Stimulated activated CD4-positive, alpha-beta T cell treated with anti-CD3 and anti-CD28 coated beads, Interleukin-4, amount 100 ng/mL, for 48 hours (primary cell): ENCODE results near the gene FSCN2.

Experiments used
- DNase-seq, 2 donors: peaks; one replicate each; pipeline ENCODE4 v3.0.0-alpha.2; 2020; ENCODE audit warnings: low read depth in 2 of 2

Gene FSCN2, protein sequence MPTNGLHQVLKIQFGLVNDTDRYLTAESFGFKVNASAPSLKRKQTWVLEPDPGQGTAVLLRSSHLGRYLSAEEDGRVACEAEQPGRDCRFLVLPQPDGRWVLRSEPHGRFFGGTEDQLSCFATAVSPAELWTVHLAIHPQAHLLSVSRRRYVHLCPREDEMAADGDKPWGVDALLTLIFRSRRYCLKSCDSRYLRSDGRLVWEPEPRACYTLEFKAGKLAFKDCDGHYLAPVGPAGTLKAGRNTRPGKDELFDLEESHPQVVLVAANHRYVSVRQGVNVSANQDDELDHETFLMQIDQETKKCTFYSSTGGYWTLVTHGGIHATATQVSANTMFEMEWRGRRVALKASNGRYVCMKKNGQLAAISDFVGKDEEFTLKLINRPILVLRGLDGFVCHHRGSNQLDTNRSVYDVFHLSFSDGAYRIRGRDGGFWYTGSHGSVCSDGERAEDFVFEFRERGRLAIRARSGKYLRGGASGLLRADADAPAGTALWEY

DNA sequence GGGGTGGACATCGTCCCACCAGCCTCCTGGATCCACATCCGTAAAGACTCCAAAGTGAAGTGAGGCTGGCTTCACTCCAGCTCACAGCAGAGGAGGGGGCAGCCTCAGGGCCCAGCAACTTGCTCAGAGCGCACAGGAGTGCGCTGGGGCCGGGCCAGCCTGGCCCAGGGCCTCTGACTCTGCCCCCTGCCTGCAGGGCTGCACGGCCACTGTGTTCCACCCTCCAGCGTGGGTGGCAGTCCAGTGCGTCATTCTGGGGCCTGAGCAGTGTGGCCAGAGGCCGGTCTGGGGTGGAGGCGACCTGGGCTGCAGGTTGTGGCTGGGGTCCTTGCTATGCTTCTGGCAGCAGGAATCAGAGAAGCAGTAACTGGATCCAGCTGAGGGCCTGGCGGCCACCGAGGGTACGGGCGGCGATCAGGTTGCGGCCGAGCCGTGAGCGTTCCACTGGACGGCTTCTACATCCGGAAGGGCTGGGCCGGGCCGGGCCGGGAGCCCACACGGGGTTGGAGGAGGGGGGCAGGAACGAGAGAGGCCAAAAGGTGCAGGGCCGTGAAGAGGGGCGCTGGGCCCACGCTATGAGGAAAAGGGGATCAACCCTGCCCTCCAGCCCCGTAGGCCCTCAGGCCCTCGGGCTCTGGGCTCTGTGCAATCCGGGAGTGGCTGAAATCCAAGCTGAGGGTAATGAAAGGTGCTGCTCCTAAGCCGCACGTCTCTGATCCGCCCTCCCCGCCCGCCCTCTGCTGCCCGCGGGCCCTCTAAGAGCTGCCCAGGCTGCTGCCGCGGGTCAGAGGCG is at the start of gene FSCN2:
TSS of gene FSCN2 (plus strand) at position 787 of the 793 bp plus-strand sequence. CDS start 155 bp downstream, outside the sequence.
- no peak for DNase-seq

DNA sequence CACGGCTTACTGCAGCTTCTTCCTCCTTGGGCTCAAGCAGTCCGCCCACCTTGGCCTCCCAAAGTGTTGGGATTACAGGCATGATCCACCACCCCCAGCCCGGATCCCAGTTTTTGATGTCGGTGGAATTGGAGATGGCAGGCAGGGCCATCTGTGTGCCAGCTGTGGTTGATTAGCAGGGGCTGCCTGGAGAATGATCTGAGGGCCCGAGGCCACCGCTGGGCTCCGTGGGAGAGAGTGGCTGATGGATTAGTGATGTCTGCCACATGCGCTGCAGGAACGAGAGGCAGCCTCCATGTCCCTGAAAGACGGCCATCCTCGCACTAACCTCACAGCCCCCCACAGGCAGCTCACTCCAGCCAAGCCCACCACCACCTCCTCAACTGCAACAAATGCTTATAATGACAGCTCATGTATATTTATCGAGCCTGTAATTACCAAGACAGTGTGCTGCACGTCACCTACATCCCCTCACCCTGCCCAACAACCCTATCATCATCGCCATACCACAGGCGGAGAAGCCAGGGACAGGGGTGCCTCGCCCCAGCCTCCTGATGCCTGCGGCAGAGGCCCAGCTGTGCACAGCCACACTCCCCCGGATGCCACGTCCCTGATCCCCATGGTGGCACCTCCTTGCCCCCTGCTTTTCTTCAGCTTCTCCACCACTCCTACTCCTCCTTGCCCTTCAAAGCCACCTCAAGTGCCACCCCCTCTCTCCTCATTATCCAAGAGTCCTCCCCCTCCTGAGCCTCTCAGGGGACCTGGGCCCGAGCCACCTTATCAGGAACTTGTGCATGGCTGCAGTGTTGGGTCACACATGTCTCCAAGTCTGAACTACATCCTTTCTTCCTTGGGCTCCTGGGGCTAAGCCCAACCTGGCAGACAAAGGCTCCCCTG is 48.8 kb upstream of the FSCN2 start:
- DNase-seq = no peak

DNA sequence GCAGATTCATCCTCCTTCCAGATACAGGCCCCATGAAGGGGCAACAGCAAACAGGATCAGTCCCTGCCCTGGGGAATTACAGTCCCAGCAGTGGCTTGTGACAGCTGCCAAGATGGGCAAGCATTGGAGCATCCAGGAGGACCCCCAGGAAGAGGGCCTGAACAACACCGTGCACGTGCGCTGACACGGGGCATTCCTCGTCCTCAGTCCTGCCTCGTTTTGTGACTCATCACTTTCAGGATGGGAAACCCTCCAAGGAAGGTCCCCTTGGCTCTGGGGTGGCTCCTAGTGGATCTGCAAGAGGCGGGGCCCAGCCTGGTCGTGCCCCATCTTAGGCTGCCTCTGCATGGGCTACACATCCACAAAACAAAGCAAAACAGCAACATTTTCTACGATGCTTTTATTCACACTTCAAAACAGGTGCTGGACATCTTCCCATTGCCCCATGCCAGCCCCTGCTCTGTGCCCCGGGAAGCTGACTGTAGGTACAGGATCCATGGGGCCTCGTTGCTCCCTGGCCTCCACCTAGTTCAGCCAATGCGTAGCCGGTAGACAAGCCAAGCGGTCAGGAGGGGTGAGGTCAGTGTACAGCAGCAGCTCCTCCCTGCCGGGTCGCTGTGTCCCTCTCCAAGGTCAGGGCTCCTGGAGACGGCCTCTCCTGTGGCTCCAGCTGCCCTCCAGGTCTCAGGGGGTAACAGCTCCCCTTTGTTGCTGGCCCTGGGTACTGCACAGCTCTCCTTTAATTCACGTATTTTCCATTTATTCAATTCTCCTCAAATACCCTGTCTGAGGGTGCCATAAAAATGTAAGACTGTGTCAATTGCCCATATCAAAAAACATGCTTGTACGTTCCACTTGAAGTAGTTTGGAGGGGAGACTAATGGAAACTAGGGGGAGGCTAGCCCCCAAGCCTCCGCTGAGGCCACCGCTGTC is 47.8 kb upstream of the FSCN2 start:
- no peak for DNase-seq

DNA sequence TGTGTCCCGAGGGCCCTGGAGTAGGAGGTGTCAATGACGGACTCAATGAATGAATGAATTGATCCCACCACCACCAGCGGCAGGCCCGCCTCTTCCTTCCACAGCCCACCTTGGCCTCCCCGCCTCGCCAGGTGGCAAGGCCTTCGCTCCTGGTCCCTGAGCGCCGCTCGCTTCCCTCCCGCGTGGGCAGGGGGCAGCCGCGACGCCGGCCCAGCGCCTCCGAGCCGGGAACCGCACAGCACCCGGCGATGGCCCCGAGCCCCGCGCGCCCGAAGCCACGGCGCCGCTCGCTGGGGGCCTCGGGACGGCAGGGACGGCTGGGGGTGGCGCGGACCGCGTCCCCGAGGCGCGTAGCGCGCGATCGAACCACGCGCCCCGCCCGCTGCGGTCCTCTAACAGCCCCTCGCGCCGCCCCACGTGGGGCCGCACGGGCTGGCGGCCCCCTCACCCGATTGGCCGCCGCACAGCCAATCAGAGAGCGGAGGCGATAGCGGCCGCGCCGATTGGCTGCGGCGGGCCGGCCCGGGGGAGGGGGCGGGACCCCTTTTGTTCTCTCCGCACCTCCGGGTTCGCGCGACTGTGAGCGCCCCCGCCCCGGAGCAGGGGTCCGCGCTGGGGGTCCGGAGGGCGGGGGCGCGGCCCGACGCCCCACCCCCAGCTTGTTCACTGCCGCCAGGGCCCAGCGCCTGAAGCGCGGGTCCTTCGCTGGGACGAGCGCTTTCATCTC is 46.9 kb upstream of the FSCN2 start:
- peak; percentile 40 to 45 for DNase-seq

DNA sequence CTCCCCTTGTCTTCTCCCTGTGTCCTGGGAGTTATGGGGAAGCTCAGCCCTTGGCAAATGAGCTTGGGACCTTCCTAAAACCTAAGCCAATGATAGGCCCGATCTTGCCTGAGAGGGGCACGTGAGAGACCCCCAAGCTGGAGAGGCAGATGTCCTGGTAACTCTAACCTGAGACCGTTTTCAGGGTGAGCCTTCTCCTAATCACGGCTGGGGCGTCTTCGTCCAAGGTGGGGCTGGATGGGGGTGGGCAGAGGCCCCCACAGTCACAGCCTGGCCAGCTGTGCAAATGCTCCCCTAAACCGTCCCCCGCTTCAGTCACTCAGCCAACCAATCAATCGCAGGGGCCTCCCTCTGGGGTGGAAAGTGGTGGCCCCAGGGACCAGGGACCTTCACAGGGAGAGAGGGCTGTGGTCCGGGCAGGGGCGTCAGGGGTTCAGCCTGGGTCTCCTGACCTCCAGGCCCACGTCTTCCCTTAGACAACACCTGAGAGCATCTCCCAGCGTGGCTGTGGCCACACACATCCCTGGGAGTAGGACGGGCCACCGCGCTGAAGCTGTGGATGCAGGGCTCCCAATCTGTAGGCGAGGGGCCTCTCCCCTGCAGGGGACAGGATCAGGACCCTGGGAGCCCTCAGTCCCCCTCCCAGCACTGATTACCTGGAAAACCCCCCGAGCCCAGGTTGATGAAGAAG is 46.2 kb upstream of the FSCN2 start:
- DNase-seq = no peak

DNA sequence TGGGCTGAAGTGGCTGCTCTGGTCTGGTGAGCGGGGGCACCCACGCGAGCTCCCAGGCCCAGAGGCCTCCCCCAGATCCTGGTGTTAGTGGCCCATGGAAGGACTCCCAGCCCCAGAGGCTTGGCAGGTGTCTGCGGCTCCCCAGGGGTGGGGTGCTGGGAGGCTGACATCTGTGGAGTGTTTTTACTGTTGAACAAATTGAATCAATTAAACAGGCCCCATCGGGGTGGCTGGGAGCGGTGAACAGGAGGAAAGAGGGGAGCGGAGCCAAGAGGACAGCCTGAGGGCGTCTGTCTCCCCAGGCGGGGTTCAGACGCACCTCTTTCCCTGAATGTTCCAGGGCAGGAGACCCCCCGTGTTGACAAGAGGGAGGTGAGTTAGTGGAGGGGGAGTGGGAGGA is 45.5 kb upstream of the FSCN2 start:
- no peak for DNase-seq

DNA sequence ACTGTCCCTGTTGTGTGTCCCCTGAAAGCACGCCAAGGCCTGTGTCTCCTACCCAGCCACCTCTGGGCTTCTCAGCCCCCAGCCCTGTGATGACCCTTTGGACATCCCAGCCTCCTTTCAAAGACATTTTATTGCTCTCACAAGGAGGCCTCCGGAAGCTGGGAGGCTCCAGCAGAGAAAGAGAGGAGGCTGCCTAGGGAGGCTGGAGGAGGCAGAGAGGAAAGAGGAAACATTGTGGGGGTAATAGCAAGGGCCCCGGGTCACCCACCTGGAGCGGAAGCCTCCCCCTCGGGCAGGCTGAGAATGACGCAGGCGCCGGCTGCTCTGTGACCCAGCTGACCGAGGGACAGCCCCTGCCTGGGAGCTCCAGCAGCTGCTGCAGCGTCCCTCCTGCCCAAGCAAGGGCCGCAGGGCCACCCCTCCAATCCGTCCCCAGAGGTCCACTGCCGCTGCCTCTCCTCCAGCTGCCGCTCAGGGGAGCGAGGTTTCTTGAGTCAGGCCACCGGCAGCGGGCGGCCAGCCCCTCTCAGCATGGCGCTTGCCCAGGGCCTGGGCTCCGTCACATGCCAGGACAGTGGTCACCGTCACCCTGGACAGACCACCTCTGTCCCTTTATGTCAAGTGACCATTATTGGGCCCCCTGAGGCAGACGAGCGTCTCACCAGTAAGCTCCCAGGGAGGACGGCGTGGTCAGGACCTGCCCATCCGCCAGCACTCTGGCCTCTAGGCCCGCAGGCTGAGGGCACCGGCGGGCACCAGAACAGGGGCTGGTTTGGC is 44.9 kb upstream of the FSCN2 start:
- DNase-seq = no peak

DNA sequence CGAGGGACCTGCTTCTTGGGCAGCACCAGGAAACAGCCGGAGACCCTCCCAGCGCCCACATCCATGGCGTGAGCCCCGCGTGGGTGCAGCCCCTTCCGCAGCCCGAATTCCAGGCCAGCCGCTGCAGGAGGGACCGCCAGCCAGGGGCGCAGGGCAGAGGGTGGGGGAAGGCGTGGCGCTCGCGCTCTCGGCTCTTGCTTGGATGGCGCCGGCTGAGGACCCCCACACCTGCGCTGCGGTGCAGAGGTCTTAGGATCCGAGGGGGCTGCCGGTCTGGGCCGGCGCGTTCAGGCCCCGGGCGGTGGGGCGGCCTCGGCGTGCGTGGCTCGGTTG is 44.3 kb upstream of the FSCN2 start:
- DNase-seq = no peak

DNA sequence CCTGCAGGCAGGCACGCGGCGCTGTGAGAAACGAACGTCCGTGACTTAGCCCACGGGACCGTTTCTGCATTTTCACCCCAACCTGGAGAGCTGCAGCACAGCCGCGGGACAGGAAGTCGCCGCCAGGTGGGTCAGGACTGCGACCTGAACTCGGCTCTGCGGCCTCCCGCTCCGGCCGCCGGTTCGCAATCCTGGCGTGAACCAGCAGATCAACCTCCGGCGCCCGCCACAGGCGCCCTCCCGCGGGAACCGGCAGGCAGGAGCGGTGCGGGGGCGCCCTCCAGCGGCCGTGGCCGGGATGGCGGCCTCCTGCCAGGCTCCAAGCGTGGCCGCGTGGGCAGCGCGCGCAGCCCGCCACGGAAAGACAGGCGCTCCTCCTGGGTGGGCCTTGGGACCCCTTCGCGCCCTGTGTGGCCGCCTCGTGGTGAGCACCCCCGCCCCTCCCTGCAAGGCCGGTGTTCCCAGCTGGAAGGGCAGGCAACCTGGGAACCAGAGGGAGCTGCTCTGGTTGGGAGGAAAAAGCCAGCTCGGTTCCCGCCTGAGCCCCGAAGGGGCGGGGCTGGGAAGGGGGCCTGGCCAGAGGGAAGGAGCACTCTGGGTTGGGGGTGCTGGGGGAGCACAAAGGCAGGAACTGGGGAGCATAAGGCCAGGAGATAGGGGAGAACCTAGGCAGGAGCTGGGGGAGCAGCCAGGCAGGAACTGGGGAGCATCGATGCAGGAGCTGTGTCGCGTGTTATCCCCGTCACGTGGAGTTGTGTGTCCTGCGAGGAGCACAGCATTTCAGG is 43.8 kb upstream of the FSCN2 start:
- DNase-seq = peak; percentile 85

DNA sequence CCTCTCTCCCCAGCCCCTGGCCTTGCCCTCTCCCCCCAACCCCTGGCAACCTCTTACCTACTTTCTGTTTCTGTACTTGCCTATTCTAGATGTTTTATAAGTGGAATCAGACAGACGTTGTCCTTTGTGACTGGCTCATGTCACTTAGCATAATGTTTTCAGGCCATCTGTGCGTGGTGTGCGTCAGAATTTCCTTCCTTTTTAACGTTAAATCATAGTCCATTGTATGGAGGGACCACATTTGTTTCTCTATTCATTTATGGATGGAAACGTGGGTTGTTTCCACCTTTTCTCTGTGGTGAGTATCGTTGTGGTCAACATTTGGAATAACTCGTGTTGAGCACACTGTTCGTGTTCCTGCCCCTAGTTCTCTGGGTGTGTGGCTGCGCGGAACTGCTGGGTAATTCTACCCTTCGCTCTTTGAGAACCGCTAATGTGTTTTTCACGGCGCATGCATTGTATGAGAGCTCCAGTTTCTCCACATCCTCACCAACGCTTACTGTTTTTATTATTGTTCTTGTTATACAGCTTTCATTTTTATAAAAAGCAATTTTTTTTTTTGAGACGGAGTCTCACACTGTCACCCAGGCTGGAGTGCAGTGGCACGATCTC is 41.9 kb upstream of the FSCN2 start:
- DNase-seq = no peak

DNA sequence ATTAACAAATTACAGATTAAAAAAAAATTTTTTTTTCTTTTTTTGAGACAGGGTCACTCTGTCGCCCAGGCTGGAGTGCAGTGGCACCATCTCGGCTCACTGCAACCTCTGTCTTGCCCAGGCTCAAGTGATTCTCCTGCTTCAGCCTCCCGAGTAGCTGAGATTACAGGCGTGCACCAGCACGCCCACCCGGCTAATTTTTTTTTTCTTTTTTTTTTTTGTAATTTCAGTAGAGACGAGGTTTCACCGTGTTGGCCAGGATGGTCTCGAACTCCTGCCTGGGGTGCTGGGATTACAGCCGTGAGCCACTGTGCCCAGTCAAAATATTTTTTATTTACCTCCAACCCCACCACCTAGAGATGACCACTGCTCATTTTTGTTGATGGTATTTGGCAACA is 41.1 kb upstream of the FSCN2 start:
- DNase-seq = no peak

DNA sequence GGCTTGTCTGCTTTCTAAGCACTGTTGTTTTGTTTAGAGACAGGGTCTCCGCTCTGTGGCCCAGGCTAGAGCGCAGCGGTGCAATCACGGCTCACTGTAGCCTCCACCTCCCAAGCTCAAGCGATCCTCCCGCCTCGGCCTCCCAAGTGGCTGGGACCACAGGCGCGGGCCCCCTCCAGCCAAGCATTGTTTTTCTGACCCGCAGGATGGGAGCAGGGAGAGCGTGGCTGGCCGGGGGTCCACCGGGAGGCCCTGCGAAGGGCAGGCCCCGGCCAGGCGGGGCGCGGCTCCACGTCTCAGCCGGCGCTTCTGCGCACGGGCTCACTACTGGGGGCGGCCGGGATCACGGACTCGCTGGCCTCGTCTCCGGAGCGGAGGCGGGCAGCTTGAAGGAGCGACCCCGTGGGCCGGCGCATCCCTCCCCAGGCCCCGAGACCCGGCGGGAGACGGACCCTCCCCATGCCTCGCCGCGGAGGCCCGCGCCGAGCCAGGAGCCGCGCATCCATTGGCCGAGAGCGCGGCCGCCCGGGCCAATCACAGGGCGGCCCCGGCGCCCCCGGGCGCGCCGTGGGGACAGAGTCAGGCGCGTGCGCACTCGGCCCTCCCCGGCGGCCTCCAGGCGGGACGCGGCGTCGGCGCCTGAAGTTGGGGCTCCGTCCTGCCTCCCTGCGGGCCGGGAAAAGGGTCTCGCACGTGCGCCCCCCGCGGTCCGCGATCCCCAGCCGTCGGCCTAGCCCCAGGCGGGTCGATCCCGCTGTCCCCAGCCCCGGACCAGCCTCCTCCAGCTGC is 40.5 kb upstream of the FSCN2 start:
- peak; percentile 79 to 80 for DNase-seq

DNA sequence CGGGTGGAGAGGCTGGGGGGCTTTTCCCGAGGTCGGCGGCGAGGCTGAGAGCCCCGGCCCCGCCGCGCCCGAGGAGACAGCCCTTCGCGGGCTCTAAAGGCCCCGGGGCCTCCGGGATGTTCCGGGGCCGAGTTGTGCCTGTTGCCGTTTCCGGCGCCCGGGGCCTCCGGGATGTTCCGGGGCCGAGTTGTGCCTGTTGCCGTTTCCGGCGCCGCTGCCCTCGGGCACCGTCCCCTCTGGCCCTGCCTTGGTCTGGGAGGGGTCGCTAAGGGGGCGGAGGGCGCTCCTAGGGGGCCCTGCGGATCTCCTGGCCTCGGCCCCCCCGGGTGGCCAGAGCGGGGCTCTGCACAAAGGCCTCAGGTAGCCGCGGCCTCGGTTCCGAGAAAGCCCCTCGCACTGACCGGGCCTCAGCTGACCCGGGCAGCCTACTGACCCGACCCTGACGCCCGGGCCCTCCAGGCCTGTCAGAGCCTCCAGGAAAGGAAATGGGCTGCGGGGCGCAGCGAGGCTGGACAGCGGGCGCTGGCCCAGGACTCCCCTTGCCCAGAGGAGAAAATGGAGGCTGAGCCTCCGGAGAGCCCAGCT is 39.8 kb upstream of the FSCN2 start:
- no peak for DNase-seq

DNA sequence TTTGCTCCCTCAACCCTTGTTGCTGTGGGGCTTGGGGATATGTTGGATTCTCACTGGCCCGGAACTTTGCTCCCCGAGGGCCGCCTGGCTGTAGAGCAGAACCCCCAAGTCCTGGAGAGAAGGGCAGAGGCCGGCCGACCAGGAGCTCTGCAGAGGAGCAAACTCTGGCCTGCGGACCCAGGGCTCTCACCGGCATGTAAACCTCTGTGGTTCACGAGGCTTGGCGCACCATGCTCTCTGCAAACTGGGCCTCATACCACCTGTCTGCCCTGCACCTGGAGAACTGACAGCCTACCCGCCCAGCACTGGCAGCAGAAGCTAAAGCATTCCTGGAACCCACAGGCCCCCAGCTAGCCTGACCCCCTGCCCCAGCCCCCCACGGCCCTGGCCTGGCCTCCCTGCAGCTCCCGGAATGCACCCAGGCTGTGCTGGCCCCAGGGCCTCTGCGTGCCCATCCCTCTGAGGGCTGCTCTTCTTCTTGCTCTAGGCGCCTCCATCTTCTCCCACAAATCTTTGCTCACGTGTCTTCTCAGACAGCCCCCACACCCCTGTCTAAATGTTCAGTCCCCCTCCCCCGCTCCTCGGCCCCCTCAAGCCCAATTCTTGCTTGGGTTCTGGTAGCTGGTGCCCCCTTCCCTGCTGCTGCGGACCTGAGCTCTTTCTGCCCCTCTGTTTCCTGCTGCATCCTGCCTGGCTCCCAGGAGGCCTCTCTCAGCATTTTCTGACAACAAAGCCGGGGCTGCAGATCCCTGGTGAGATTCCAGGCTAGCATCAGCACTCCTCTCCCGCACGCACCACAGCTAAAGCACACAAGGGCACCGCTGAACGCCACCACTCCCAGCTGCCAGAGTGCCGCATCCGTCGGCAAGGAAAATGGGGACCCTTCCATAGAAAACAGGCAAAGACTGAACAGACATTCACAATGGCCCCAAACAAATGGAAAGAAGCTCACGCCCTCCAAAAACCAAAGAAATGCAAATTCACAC is 38.9 kb upstream of the FSCN2 start:
- no peak for DNase-seq
